ENCODE data around the gene NUTM2A. TPM values are rescaled to one million over a fixed set of nuclear protein-coding genes. Genes with fewer than 3 reads are reported as not detected.
"Not testable (repeated sequence)": the region's sequence is repeated elsewhere in the genome, so short reads cannot be mapped to it uniquely, and the experiment has no call there.

The NUTM2A gene
- total RNA-seq, 1 experiment from 2014 or later: 0.18 TPM

DNA sequence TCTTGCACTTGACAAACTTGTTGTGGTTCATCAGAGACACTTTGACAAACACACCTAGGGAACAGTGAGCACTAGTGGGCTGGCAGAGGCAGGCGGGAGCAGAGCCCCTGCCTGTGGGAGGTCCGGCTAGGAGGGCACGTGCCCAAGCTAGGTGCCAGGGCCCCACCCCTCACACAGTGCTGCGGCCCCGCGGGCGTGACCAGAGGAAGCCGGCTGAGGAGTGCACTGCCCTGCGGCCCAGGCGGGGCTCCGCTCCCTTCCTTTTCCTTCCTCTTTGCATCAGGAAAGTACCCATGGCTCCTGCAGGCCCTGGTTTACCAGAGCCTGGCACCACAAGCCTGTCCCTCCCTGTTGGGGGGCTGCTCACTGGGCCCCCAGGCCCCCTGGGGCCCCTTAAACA, 9.1 kb upstream of the NUTM2A start:
- H3K27ac ChIP-seq (ENCODE audit: low read length); H3K9me3 ChIP-seq (ENCODE audit: low read length); H3K79me2 ChIP-seq (ENCODE audit: low read length); H3F3A ChIP-seq (ENCODE audit: low read length, unreplicated experiment); H3K4me3 ChIP-seq (ENCODE audit: low read length); H3K36me3 ChIP-seq (ENCODE audit: low read depth, low read length); POLR2A ChIA-PET (ENCODE audit: unreplicated experiment); CTCF ChIA-PET; H4K20me1 ChIP-seq (ENCODE audit: low read length); H3K9ac ChIP-seq (ENCODE audit: low read length); H3K27me3 ChIP-seq (ENCODE audit: low read length); H3K4me1 ChIP-seq (ENCODE audit: insufficient read depth, low read length); H3K4me2 ChIP-seq (ENCODE audit: low read length); BruUV-seq (replicated peaks); H3K9me2 ChIP-seq (replicated peaks; ENCODE audit: low read length); ATAC-seq; intact Hi-C loops (cut with micrococcal nuclease); H2AFZ ChIP-seq (ENCODE audit: low read length); DNase-seq: not testable (repeated sequence)

DNA sequence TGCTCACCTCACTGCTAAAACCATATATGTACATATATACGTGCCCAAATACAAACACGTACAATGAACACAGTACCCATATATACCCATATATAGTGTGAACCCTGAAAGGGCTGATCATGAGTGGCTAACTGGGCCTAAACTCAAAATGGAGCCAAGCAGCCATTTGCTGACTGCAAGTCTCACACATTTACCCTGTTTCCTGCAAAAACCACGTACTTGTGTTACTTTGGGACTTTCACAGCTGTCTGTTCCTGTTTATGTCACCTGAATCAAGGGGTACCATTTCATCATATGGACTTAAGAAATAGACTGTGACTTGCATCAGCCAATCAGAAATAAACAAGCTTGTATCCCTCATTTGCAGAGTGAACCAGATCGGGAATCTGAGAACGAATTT, 5.9 kb upstream of the NUTM2A start:
- H3K36me3 ChIP-seq (ENCODE audit: low read depth, low read length); POLR2A ChIA-PET (ENCODE audit: unreplicated experiment); CTCF ChIA-PET; H3F3A ChIP-seq (ENCODE audit: low read length, unreplicated experiment); H3K79me2 ChIP-seq (ENCODE audit: low read length); H3K9me3 ChIP-seq (ENCODE audit: low read length); H3K27me3 ChIP-seq (ENCODE audit: low read length); H3K27ac ChIP-seq (ENCODE audit: low read length); H3K4me3 ChIP-seq (ENCODE audit: low read length); ATAC-seq; H2AFZ ChIP-seq (ENCODE audit: low read length); BruUV-seq (replicated peaks); intact Hi-C loops (cut with micrococcal nuclease); H4K20me1 ChIP-seq (ENCODE audit: low read length); H3K4me1 ChIP-seq (ENCODE audit: insufficient read depth, low read length); H3K9me2 ChIP-seq (replicated peaks; ENCODE audit: low read length); H3K9ac ChIP-seq (ENCODE audit: low read length); H3K4me2 ChIP-seq (ENCODE audit: low read length); DNase-seq: not testable (repeated sequence)

DNA sequence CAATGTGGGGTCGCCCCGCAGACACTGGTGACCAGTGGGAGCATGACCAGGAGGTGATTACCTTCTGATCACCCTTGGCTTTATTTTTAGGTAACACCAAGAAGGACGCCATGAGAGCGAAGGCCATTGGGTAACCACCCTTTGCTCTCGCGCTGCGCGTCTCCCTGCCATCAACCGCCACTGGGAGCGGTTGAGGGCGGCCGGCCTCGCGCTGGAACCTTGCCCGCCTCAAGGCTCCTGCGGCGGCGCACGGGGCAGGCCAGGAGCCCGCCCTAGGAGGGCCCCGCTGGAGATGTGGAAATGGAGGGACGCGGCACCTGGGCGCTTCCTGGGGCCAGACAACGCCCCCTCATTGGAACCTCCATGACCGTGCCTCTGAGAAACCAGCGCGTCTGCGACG, 2.5 kb upstream of the NUTM2A start:
- H3K79me2 ChIP-seq (ENCODE audit: low read length); DNase-seq; H3K4me2 ChIP-seq (ENCODE audit: low read length); CTCF ChIA-PET; H3K4me3 ChIP-seq (ENCODE audit: low read length); BruUV-seq (replicated peaks); POLR2A ChIA-PET (ENCODE audit: unreplicated experiment); H3F3A ChIP-seq (ENCODE audit: low read length, unreplicated experiment); H3K9ac ChIP-seq (ENCODE audit: low read length); H2AFZ ChIP-seq (ENCODE audit: low read length); H3K27me3 ChIP-seq (ENCODE audit: low read length); H4K20me1 ChIP-seq (ENCODE audit: low read length); ATAC-seq; H3K9me2 ChIP-seq (replicated peaks; ENCODE audit: low read length); H3K27ac ChIP-seq (ENCODE audit: low read length); intact Hi-C loops (cut with micrococcal nuclease); H3K9me3 ChIP-seq (ENCODE audit: low read length); H3K36me3 ChIP-seq (ENCODE audit: low read depth, low read length); H3K4me1 ChIP-seq (ENCODE audit: insufficient read depth, low read length): not testable (repeated sequence)

DNA sequence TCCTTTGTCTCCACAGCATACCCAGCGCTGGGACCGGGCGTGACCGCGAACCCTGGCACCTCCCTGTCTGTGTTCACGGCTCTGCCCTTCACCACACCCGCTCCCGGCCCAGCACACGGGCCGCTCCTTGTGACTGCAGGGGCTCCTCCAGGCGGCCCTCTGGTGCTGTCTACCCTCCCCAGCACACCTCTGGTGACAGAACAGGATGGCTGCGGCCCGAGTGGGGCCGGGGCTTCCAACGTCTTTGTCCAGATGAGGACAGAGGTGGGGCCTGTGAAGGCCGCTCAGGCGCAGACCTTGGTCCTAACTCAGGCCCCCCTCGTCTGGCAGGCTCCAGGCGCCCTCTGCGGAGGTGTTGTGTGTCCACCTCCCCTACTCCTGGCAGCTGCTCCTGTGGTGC, 3.0 kb downstream of the NUTM2A start:
- H3K4me1 ChIP-seq (ENCODE audit: insufficient read depth, low read length); H3K27me3 ChIP-seq (ENCODE audit: low read length); POLR2A ChIA-PET (ENCODE audit: unreplicated experiment); H3K36me3 ChIP-seq (ENCODE audit: low read depth, low read length); H2AFZ ChIP-seq (ENCODE audit: low read length); H3K79me2 ChIP-seq (ENCODE audit: low read length); H3F3A ChIP-seq (ENCODE audit: low read length, unreplicated experiment); CTCF ChIA-PET; H3K4me3 ChIP-seq (ENCODE audit: low read length); H3K27ac ChIP-seq (ENCODE audit: low read length); BruUV-seq (replicated peaks); H3K9ac ChIP-seq (ENCODE audit: low read length); intact Hi-C loops (cut with micrococcal nuclease); H3K9me2 ChIP-seq (replicated peaks; ENCODE audit: low read length); H4K20me1 ChIP-seq (ENCODE audit: low read length); H3K9me3 ChIP-seq (ENCODE audit: low read length); ATAC-seq; DNase-seq; H3K4me2 ChIP-seq (ENCODE audit: low read length): not testable (repeated sequence)

DNA sequence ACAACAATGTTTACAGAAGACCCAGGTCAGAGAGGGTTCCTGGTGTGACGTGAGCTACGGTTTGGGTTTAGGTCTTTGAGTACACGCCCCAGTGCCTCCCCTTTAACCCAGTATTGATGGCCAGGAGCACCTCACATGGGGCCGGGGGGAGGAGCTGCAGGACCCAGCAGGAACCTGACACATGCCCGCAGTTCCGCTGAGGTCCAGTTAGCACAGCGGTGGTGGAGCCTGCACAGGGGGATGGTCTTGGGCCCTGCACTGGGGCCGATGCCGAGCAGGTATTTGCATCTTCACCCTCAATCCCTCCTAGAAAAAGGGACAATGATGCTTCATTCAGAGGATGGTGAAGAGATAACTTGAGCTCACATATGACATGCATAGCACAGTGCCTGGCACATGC, 4.0 kb downstream of the NUTM2A start:
- H3K9me2 ChIP-seq (replicated peaks; ENCODE audit: low read length); BruUV-seq (replicated peaks); H2AFZ ChIP-seq (ENCODE audit: low read length); intact Hi-C loops (cut with micrococcal nuclease); POLR2A ChIA-PET (ENCODE audit: unreplicated experiment); H3K36me3 ChIP-seq (ENCODE audit: low read depth, low read length); H3K79me2 ChIP-seq (ENCODE audit: low read length); ATAC-seq; H3K4me3 ChIP-seq (ENCODE audit: low read length); H3K27ac ChIP-seq (ENCODE audit: low read length); H3K9me3 ChIP-seq (ENCODE audit: low read length); DNase-seq; H3K4me2 ChIP-seq (ENCODE audit: low read length); H3F3A ChIP-seq (ENCODE audit: low read length, unreplicated experiment); CTCF ChIA-PET; H3K27me3 ChIP-seq (ENCODE audit: low read length); H3K4me1 ChIP-seq (ENCODE audit: insufficient read depth, low read length); H3K9ac ChIP-seq (ENCODE audit: low read length); H4K20me1 ChIP-seq (ENCODE audit: low read length): not testable (repeated sequence)

DNA sequence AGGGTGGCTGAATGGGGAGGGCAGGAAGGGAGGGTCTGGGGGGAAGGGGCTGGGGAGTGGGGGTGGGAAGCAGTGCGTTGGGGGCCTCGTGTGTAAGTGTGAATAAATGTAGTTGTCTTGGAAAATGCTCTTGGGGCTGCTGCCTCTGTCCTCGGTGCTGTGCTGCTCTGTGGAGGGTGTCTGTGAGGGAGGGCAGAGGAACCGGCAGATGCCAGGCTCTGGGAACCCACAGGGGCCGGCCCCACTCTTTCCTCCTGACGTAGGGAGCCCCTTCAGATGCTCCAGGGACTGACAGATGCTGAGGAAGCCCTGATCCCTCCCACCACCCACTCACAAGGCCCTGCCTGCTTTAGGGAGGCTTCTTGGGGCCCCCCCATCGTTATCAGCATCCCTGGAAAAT, 9.6 kb downstream of the NUTM2A start:
- ATAC-seq; POLR2A ChIA-PET (ENCODE audit: unreplicated experiment): not testable (repeated sequence)

DNA sequence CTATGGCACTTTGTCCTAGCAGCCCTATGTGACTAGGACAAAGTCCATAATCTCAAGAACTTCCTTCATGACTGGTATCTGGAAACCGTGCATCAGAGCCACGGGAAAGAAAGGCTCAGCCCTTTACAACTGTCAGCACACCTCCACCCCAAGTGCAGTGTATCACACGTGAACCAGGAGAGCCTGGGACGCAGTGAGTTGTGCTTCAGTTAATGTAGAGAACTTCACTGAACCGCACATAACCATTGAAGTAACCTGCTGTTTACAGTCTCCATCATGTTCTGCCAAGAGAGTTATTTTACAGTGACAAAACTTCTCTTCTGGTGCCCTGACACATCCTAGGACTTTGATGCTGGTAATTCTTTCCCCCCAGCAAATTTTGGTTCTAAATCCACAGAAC, 12.0 kb downstream of the NUTM2A start:
- POLR2A ChIA-PET (ENCODE audit: unreplicated experiment); H3K36me3 ChIP-seq (ENCODE audit: low read depth, low read length); H3K4me1 ChIP-seq (ENCODE audit: insufficient read depth, low read length); CTCF ChIA-PET; H3K4me3 ChIP-seq (ENCODE audit: low read length); H3K79me2 ChIP-seq (ENCODE audit: low read length); H3K9ac ChIP-seq (ENCODE audit: low read length); ATAC-seq; H3F3A ChIP-seq (ENCODE audit: low read length, unreplicated experiment); H3K27me3 ChIP-seq (ENCODE audit: low read length); BruUV-seq (replicated peaks); DNase-seq; intact Hi-C loops (cut with micrococcal nuclease); H4K20me1 ChIP-seq (ENCODE audit: low read length); H3K9me3 ChIP-seq (ENCODE audit: low read length); H2AFZ ChIP-seq (ENCODE audit: low read length); H3K9me2 ChIP-seq (replicated peaks; ENCODE audit: low read length); H3K27ac ChIP-seq (ENCODE audit: low read length); H3K4me2 ChIP-seq (ENCODE audit: low read length): not testable (repeated sequence)

More for the DNA sequence above, 9.6 kb downstream of the NUTM2A start:
- H3K4me3 ChIP-seq (ENCODE audit: low read length); H3K79me2 ChIP-seq (ENCODE audit: low read length); H3K36me3 ChIP-seq (ENCODE audit: low read depth, low read length); H4K20me1 ChIP-seq (ENCODE audit: low read length); H3K27ac ChIP-seq (ENCODE audit: low read length); intact Hi-C loops (cut with micrococcal nuclease); H3K27me3 ChIP-seq (ENCODE audit: low read length); DNase-seq; H3K9me2 ChIP-seq (replicated peaks; ENCODE audit: low read length); H2AFZ ChIP-seq (ENCODE audit: low read length); H3K4me2 ChIP-seq (ENCODE audit: low read length); H3K9me3 ChIP-seq (ENCODE audit: low read length); BruUV-seq (replicated peaks); H3K4me1 ChIP-seq (ENCODE audit: insufficient read depth, low read length); H3F3A ChIP-seq (ENCODE audit: low read length, unreplicated experiment); CTCF ChIA-PET; H3K9ac ChIP-seq (ENCODE audit: low read length): not testable (repeated sequence)
